SU-DHL-6 (cell line): ENCODE measurements around the gene PLEKHG3.

ENCODE experiments used
- H2AFZ ChIP-seq: fragments of 200-600 bp; sonication (generic); 2 replicates; pipeline ENCODE4 v1.6.1; 2014; ENCODE audit warnings: low read depth, mild to moderate bottlenecking, moderate library complexity, mixed read lengths, antibody characterized with exemption, low read length; ENCODE audit not compliant: severe bottlenecking
- H3F3A ChIP-seq: fragments of 200-600 bp; shearing (Covaris generic); 2 replicates; pipeline ENCODE4 v1.6.0; 2016; ENCODE audit warnings: antibody characterized with exemption, mild to moderate bottlenecking; ENCODE audit not compliant: insufficient read depth
- H3K27ac ChIP-seq: fragments of 200-600 bp; sonication (generic); 2 replicates; pipeline ENCODE4 v1.5.1; 2016; ENCODE audit warnings: low read depth, mild to moderate bottlenecking, low read length, moderate library complexity, mixed read lengths
- H3K27me3 ChIP-seq: fragments of 200-600 bp; sonication (generic), shearing (Covaris generic); 2 replicates; pipeline ENCODE4 v1.6.0; 2014; ENCODE audit warnings: mild to moderate bottlenecking, low read length
- H3K36me3 ChIP-seq: fragments of 200-600 bp; sonication (generic); 2 replicates; pipeline ENCODE4 v1.6.1; 2014; ENCODE audit warnings: mild to moderate bottlenecking, low read length, mixed read lengths
- H3K4me2 ChIP-seq: fragments of 300-600, 200-600 bp; shearing (Covaris generic), sonication (generic); 2 replicates; pipeline ENCODE4 v1.6.0; 2014; ENCODE audit warnings: low read length, low read depth, mild to moderate bottlenecking; ENCODE audit not compliant: poor library complexity, severe bottlenecking
- H3K4me3 ChIP-seq: fragments of 200-600 bp; sonication (generic); 2 replicates; pipeline ENCODE4 v1.5.1; 2014; ENCODE audit warnings: antibody characterized with exemption, low read length, mild to moderate bottlenecking, mixed read lengths; ENCODE audit not compliant: insufficient read depth, poor library complexity, severe bottlenecking
- H3K79me2 ChIP-seq: fragments of 200-600 bp; sonication (generic); 2 replicates; pipeline ENCODE4 v1.6.1; 2014; ENCODE audit warnings: mild to moderate bottlenecking, low read length, moderate library complexity; ENCODE audit not compliant: insufficient read depth
- H3K9ac ChIP-seq: fragments of 200-600 bp; sonication (generic); 2 replicates; pipeline ENCODE4 v1.7.0; 2014; ENCODE audit warnings: mild to moderate bottlenecking, low read length
- H3K9me2 ChIP-seq: fragments of 200-600 bp; sonication (generic); replicated peaks from 2 replicates; pipeline ENCODE4 v1.6.1; 2014; ENCODE audit warnings: low read length; ENCODE audit not compliant: insufficient read depth
- H3K9me3 ChIP-seq: fragments of 200-600 bp; sonication (generic); 2 replicates; pipeline ENCODE4 v1.6.1; 2014; ENCODE audit warnings: low read length, mixed read lengths; ENCODE audit not compliant: insufficient read depth
- H4K20me1 ChIP-seq: fragments of 200-600 bp; sonication (generic); 2 replicates; pipeline ENCODE4 v1.6.1; 2014; ENCODE audit warnings: low read depth, mild to moderate bottlenecking, antibody characterized with exemption, low read length, moderate library complexity, mixed read lengths
- EZH2phosphoT487 ChIP-seq: fragments of 200-600 bp; sonication (generic), shearing (Covaris generic); conservative IDR thresholded peaks from 2 replicates; pipeline ENCODE4 v1.6.1; 2018; ENCODE audit warnings: mild to moderate bottlenecking, antibody characterized with exemption, low read length, moderate library complexity, mixed read lengths
- TF ChIP-seq, protein P1 (sequence below): fragments of 200-600 bp; sonication (generic); IDR thresholded peaks from one replicate; pipeline ENCODE4 v1.5.1; 2017; ENCODE audit warnings: antibody characterized with exemption, mild to moderate bottlenecking, low read length, moderate library complexity; ENCODE audit not compliant: insufficient read depth, poor library complexity, severe bottlenecking

PLEKHG3 gene

DNA sequence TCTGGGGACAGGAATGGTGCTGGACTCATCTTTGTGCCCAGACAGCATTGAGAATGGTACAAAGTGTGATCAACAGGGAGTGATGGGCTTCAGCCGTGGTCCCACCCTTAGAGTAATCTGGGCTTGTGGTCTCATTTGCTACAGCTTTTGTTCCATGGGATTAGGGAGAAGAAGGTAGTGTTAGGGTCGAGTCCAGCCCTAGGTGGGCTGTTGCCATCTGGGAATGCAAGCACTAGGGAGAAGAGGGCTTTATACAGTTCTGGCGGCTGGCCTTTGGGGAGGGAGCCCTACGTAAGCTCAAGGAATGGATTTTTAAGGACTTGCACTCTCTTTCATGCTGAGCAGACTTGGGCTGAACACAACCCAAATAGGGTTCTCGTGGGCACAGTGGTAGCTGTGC, 4.9 kb downstream of the PLEKHG3 start:
- H3K79me2 ChIP-seq, result no peaks in the 10 kb centered on the region
- H3K9me2 ChIP-seq, result no peaks in the 10 kb centered on the region
- TF ChIP-seq, protein P1, sequence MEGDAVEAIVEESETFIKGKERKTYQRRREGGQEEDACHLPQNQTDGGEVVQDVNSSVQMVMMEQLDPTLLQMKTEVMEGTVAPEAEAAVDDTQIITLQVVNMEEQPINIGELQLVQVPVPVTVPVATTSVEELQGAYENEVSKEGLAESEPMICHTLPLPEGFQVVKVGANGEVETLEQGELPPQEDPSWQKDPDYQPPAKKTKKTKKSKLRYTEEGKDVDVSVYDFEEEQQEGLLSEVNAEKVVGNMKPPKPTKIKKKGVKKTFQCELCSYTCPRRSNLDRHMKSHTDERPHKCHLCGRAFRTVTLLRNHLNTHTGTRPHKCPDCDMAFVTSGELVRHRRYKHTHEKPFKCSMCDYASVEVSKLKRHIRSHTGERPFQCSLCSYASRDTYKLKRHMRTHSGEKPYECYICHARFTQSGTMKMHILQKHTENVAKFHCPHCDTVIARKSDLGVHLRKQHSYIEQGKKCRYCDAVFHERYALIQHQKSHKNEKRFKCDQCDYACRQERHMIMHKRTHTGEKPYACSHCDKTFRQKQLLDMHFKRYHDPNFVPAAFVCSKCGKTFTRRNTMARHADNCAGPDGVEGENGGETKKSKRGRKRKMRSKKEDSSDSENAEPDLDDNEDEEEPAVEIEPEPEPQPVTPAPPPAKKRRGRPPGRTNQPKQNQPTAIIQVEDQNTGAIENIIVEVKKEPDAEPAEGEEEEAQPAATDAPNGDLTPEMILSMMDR, result no peak
- no peak for TF ChIP-seq EZH2phosphoT487
- H3K27me3 ChIP-seq, result no peaks in the 10 kb centered on the region; the same call in 1 of the 2 replicates
- no peak overlapping the region for H3K9ac ChIP-seq
- no peaks in the 10 kb centered on the region for H3K36me3 ChIP-seq
- H3F3A ChIP-seq, result no peaks in the 10 kb centered on the region
- H2AFZ ChIP-seq, result no peak overlapping the region
- no peak overlapping the region for H3K4me3 ChIP-seq
- H3K4me2 ChIP-seq, result no peak overlapping the region
- no peaks in the 10 kb centered on the region for H4K20me1 ChIP-seq
- no peak overlapping the region for H3K27ac ChIP-seq
- H3K9me3 ChIP-seq, result peaks cover 9% of the 10 kb centered on the region; the same call in 1 of the 2 replicates

DNA sequence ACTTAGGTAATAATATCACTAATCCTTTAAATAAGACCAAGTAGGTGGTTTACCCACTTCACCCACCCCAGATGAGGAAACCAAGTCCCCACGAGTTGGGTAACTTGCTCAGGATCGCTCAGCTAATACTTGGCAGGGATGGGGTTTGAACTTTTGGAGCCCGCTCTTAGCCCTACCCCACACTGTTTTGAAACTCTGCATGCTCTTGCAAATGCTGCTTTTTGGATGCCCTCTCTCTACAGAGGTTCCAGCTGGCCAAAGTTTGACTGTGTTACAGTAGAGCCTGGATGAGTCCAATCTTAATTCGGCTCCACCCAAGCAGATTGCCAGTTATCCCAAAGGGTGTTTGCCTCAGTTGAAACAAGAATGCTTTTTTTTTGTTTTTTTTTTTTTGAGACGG, 6.8 kb downstream of the PLEKHG3 start:
- no peak overlapping the region for H3K4me2 ChIP-seq
- no peak overlapping the region for H3K4me3 ChIP-seq
- H3K36me3 ChIP-seq, result no peaks in the 10 kb centered on the region
- no peak overlapping the region for H3K27ac ChIP-seq
- peaks cover 12% of the 10 kb centered on the region; the same call in 1 of the 2 replicates for H3K9me3 ChIP-seq
- H2AFZ ChIP-seq, result no peak overlapping the region
- H3K79me2 ChIP-seq, result no peaks in the 10 kb centered on the region
- H3F3A ChIP-seq, result no peaks in the 10 kb centered on the region
- H3K9me2 ChIP-seq, result no peaks in the 10 kb centered on the region
- no peak overlapping the region for H3K9ac ChIP-seq
- no peaks in the 10 kb centered on the region for H4K20me1 ChIP-seq
- TF ChIP-seq, protein P1, result no peak
- no peak for TF ChIP-seq EZH2phosphoT487
- no peaks in the 10 kb centered on the region; the same call in 1 of the 2 replicates for H3K27me3 ChIP-seq

DNA sequence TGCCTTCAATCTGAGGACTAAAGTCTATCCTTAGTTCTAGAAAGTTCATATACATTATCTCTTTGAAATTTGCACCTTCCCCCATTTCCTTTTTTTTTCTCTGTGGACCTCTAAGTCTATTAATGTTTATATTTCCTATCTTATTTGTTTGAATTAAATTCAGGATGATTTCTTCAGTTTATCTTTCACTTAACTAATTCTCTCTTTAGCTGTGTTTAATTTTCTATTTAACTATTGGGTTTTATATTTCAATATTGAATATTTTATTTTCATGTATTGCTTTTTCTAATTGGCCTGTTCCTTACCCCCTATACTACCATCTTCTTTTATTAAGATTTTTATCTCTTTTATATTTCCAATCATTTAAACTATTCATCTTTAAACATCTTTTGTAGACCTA, 9.5 kb downstream of the PLEKHG3 start:
- Histone ChIP-seq H3K36me3 (no peaks in the 10 kb centered on the region), H3K4me2 (no peak overlapping the region), H2AFZ (no peak overlapping the region), H3K27me3 (no peaks in the 10 kb centered on the region; the same call in 1 of the 2 replicates), H3K9me3 (peaks cover 12% of the 10 kb centered on the region; the same call in 1 of the 2 replicates), H3F3A (no peaks in the 10 kb centered on the region), H4K20me1 (no peaks in the 10 kb centered on the region), H3K9me2 (no peaks in the 10 kb centered on the region), H3K4me3 (no peak overlapping the region), H3K79me2 (no peaks in the 10 kb centered on the region), H3K9ac (no peak overlapping the region), H3K27ac (no peak overlapping the region)
- TF ChIP-seq, protein P1, result no peak
- no peak for TF ChIP-seq EZH2phosphoT487
